Measurements from ENCODE around the gene CCDC70. TPM values are rescaled to one million over a fixed set of nuclear protein-coding genes. Genes with fewer than 3 reads are reported as not detected.
"Not testable (repeated sequence)": the region's sequence is repeated elsewhere in the genome, so short reads cannot be mapped to it uniquely, and the experiment has no call there.

CCDC70 gene
- total RNA-seq, 1 donor from 2014 or later, result not detected

DNA sequence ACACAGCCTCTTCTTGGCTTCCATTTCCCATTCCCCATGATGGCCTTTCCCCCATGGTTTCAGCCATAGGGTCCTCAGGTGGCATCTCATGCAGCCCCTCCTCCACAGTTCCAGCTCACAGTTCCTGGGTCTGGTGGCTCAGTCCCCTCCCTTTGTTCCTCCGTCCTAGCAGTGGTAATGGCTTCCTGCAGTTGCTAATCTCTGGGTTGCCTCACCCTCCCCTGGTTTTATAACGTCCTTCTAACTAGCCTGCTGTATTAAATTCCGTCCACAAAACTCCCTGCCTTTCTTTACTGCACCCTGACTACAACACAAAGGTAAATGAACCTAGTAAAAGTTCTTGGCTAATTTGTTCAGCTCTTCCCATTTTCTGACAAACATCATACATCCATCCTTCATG, 30.9 kb downstream of the CCDC70 start:
- ATAC-seq (ENCODE audit: poor library complexity) (no peak), DNase-seq (no peak)
- intact Hi-C loops (cut with DNase I), result no loop called here

DNA sequence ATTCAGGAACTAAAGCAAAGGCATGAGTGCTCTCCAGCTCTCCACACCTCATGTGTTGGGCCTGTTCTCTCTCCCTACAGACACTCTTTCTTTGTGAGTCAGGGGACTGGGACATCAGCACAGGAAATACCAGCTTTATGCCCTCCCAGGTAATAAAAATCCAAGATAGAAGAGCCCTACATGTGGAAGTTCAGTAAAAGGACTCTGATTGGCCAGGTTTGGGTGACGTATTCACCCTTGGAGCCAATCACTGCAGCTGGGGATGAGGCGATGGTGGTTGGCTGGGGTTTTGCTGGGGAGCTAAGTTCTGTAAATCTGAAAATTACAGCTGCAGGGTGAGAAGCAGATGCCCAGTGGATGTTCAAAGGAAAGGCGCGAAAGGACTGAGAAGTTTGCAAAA, 32.5 kb downstream of the CCDC70 start:
- intact Hi-C loops (cut with DNase I), result no loop called here
- no peak for ATAC-seq (ENCODE audit: poor library complexity)
- DNase-seq, result no peak

DNA sequence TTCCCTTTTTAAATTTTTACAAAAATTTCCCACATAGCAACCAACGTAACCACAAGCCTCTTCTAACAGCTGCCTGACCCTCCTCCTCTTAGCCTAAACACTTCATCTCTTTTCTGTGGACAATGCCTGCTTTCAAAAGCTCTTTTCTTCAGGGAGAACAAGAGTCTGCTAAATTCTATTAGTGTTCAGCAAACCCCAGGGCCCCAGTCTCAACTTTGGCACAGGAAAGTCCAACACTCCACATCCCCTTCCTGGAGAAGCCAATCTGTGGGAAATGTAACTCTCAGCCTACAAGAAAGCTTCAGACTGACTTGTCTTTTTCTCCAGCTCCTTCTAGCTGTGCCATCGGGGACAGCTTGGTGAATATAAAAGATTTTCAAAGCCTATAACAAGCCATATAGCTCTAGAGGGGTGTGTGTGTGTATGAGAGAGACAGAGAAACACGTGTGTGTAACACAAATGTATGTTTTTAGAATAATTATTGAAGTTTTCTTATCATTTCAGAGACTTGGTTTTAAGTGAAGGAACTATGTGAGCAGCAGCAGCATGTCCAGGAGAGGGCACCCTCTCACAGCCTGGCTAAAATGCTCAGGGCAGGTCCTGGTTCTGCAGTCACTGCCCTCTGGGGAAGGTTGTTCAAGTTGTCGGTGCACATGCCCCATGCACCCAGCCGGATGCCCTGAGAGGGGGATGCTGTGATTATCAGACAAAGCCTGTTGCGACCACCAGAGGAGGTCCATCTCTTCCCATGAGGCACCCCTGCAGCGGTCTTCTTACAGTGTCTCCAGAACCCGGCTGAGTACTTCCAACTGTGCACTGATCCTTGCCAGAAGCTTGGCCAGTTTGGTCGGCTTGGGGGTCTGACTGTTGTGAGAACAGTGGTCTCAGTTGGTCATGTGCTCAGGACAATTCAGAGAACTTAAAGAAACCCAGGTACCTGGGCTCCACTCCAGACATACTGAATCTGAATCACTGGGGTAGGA, 34.4 kb downstream of the CCDC70 start:
- peak; percentile 92 for ATAC-seq (ENCODE audit: poor library complexity)
- peak; percentile 62 for DNase-seq
- intact Hi-C loops (cut with DNase I), result loop anchor here (5.0 kb wide), 1 partner anchor 231 kb away; the partner anchor contains the start of gene NEK5

DNA sequence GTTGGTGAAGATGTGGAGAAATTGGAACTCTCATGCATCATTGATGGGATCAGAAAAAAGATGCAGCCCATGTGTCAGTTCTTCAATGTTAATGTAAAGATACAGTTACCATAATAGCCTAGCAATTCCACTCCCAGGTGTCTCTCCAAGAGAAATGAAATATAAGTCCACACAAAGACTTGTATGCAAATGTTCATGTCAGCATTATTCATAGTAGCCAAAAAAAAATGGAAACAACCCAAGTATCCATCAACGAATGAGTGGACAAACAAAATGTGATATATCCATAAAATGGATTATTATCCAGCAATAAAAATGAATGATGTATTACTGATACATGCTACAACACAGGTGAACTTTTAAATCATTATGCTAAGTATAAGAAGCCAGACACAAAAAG, 38.7 kb downstream of the CCDC70 start:
- intact Hi-C loops (cut with DNase I), result no loop called here
- ATAC-seq (ENCODE audit: poor library complexity) (no peak), DNase-seq (no peak)

DNA sequence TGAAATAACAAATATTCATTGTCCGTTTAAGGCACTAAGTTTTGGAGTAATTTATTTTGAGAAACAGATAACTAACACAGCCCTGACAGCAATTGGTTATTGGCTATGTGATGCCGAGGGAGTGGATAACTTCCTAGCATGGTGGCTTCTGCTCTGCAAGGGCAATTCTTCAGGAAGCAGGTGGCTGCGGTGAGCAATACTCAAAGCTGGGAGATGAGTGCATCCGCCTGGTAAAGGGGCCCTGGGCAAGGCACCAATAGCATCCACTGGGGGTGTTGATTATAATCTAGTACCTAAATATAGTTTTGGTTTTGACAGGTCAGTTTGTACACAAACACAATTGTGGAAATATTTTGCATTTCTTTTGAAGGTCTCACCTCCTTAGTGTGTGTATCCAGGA, 41.0 kb downstream of the CCDC70 start:
- ATAC-seq (ENCODE audit: poor library complexity) (no peak), DNase-seq (no peak)
- intact Hi-C loops (cut with DNase I), result no loop called here

DNA sequence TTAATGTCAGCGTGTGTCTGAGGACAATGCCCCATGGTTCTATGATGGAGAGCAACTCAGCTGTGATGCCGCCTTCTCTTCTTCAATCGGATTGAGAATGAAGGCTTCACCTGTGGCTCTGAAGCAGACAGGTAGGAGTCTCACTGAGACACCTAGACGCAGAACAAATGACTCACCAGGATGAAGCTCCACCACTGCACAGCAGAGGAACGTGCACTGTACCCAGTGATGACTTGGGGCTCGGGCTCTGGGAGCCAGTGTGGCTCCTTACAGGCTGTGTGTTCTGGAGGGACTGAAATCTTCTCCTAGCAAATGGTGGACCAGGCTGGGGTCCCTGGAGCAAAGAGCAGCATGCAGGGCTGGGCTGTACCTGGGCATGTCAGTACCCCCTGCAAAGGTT, 44.0 kb downstream of the CCDC70 start:
- no peak for ATAC-seq (ENCODE audit: poor library complexity)
- intact Hi-C loops (cut with DNase I), result no loop called here
- no peak for DNase-seq

DNA sequence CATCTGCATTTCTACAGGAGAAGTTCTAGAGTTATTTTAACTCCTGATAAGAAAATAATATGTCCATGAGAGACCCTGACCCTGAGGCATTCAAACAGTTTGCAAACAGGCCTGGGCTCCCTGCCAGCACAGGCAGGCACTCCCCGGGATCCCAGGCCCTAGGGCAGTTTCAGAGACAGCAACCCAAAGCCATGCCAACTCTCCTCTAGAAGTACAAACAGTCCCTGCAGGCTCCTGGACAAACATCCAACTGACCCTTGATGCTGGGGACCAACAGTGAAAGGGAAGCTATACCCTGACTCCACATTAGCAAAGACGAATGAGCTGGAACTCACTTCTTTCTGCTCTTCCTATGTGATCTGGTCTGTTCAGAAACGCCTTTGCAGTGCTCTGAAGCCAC, 44.8 kb downstream of the CCDC70 start:
- intact Hi-C loops (cut with DNase I), result no loop called here
- DNase-seq, result no peak
- ATAC-seq (ENCODE audit: poor library complexity), result peak; percentile 91

DNA sequence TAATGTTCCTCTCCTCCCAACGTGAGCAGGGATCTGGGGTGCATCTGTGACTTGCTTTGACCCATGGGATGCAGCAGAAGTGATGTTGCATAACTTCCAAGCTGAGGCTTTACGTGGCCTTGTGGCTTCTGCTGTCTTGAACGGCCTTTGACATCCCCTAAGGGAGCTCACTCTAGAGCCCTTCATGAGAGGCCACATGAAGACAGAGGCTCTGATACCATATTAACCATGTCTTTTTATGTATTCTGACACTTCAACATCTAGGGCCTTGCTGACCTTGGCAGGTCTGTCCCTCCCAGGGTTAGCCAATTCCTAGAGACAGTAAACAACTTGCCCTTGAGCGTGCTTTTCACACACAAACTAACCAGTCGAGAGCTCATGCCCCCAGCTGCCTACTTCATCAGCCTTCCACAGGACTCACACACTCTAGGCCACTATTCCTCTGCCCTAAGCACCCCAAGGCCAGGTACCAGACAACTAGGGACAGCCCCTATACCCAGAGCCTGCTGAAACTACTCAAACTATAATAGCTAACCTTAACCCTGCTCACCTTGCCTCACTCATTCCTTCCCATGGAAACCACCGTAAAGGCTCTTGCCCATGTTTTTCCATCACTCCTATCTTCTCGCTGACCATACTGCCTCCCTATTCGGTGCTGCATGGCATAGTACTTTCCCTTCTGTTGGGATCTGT, 45.4 kb downstream of the CCDC70 start:
- intact Hi-C loops (cut with DNase I), result no loop called here
- DNase-seq (no peak), ATAC-seq (ENCODE audit: poor library complexity) (peak; percentile 56)

DNA sequence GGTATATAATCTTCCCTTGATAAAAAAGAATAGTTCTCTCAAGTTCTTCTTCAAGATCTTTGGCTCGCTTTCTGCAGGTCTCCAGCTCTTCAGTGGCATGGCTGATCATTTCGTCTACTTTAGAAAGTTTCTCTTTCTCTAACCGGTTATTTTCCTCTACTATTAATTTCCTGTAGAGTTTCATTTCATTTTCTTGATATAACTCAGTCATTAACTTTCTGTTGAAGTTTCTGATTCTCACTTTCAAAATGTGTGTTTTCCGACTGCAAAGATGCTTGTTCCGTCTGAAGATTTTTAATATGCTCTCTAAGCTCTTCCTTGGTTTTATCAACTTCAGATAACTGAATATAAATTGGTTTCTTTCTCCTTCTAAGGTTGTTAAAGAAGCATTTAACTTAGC, 47.5 kb downstream of the CCDC70 start:
- DNase-seq; ATAC-seq (ENCODE audit: poor library complexity); intact Hi-C loops (cut with DNase I): not testable (repeated sequence)

DNA sequence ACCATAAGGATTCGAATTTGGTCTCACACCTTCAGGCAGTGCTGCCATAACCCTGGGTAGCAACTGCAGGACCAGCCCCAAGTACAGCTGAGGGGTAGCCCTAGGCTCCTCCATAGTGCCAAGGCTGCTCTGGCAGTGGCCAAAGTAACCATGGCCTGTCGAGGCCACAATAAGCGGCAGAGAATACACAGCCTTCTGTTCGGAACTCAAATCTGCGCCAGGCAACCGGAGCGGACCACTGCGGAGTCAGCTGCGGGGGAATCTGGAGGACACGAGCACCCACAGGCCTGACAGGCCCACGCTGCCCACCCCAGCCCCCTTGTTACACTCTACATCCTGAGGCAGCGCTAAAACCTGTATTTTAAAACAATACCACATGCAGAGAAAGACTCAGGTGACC, 48.7 kb downstream of the CCDC70 start:
- DNase-seq (no peak), ATAC-seq (ENCODE audit: poor library complexity) (no peak)
- intact Hi-C loops (cut with DNase I), result no loop called here

DNA sequence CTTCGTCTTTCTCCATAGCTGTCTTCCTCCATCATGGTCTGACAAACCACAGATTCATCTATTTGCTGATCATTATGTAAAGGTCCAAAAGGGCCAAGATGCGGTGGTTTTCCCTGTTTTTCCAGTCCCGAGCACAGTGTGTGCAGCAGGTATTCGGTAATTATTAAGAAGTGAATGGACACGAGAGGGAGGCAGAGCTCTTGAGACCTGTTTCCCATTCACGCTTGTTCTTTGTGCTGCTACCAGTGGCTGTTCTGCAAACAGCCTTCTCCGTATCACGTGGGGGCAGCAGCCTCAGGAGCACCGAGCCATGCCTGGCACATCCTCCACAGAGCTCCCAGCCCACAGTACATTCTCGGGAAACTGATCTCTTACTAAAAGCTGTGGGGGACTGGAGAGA, 50.3 kb downstream of the CCDC70 start:
- peak; percentile 36 for ATAC-seq (ENCODE audit: poor library complexity)
- no peak for DNase-seq
- intact Hi-C loops (cut with DNase I), result no loop called here

DNA sequence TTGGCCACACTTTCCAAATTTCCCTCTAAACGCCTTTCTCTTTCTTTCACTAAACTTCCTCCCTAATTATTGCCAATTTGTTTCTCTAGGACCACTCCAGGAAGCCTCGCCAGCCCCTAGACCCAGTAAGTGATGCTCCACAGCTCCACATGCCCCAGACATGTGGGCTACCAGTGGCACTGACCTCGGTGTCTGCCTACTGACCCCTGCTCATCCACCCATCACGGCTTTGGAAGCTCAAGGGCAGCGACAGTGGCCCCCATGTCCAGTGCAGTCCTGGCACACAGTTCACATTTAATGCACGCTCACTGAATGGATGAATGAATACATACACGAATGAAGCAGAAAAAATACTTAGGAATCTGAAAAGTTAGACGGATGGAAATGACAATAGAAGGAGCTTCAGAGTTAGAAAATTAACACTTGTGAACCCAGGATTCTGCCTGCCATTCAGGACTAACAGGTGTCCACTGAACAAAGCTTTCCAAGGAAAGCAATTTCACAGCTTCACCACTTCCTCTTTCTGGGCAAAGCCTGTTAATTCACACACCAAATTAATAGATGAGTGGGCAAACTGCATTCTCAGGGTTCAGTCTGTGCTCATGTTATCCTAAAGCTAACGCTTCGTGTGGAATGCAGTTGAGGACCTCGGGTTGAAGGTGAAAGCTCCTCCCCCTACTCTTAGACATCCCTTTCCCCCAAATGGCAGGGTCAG, 50.9 kb downstream of the CCDC70 start:
- intact Hi-C loops (cut with DNase I), result no loop called here
- ATAC-seq (ENCODE audit: poor library complexity) (no peak), DNase-seq (no peak)

DNA sequence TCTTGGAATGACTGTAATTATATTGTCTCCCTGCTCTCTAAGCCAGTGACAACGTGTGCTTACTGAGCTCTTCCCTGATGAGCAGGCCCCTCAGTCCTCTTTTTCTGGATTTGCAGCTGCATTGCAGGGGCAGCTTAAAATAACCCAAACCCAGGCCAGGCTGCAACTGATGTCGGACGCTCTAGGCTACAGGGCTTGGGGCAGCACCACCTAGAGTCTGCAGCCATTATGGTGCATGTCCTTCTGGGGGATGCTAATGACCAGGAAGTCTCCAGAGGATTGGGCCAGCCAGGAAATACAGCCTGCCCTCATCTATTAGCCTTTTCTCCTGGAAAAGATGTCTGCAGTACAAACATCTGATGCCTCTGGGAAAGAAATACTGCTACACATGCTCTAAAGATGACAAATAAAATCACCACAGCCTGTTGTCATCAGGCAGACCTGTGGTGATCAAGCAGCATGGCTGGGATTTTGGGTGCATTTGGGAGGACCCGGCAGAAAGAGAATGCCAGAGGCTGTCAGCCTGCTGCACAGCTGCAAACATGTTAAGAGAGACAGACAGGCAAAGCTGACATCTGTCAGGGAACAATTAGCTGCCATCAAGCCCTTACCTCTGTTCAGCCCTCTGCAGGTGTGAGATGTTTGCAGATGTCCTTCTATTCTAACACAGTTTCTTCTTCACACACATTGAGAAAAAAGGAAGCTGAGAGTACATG, 51.8 kb downstream of the CCDC70 start:
- intact Hi-C loops (cut with DNase I), result no loop called here
- no peak for DNase-seq

DNA sequence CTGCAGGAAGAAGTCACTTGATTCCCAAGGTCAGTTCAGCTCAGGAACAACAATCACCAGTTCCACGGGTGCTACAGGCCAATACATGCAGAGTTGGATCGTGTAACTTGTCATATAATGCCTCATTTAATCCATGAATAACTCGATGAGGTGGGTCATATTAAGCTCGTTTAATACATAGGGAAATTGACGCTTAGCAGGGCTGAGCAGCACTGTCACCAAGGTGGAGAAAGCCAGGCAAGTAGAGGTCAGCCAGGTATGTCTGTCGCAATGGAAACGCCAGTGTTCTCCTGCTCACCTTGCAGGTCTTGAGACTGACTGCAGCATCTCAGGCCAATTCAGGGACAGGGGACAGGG, 52.3 kb downstream of the CCDC70 start:
- intact Hi-C loops (cut with DNase I), result no loop called here
- ATAC-seq (ENCODE audit: poor library complexity) (no peak), DNase-seq (no peak)

More for the DNA sequence above, 51.8 kb downstream of the CCDC70 start:
- no peak for ATAC-seq (ENCODE audit: poor library complexity)

Other genes with a start within 250 kb of the CCDC70 start
- gene DHRS12, start 57.8 kb upstream of the CCDC70 start, total RNA-seq, result 10.4 TPM
- 0.38 TPM for gene TMEM272, start 16.8 kb upstream of the CCDC70 start, total RNA-seq
- 3.6 TPM for gene ATP7B, start 149.5 kb downstream of the CCDC70 start, total RNA-seq
- 17.8 TPM for gene ALG11, start 150.4 kb downstream of the CCDC70 start, total RNA-seq
- 9.1 TPM for gene UTP14C, start 162.7 kb downstream of the CCDC70 start, total RNA-seq